UCSD-AML1 (cell line): ENCODE measurements around the gene SLC35F3.

Experiments
- DNase-seq: peaks from one replicate; lab custom pipeline; 2025; ENCODE audit not compliant: unreplicated experiment; lab: John Stamatoyannopoulos, UW

SLC35F3 gene

GRCh38 chr1:233909195-233909594 lies 4.7 kb downstream of the SLC35F3 start:
- no peak for DNase-seq

GRCh38 chr1:233912447-233912846 lies 8.0 kb downstream of the SLC35F3 start:
- DNase-seq, result no peak

- DNase-seq, result no peak
These were observed 8.4 kb downstream of the SLC35F3 start for GRCh38 chr1:233912909-233913308.

- no peak for DNase-seq
These were observed 12.2 kb downstream of the SLC35F3 start for GRCh38 chr1:233916706-233917105.

GRCh38 chr1:233919786-233920185 lies 15.3 kb downstream of the SLC35F3 start:
- DNase-seq, result no peak

- DNase-seq, result no peak
These were observed 23.6 kb downstream of the SLC35F3 start for GRCh38 chr1:233928123-233928522.

- DNase-seq, result no peak
These were observed 28.9 kb downstream of the SLC35F3 start for GRCh38 chr1:233933339-233933738.

- DNase-seq, result no peak
These were observed 30.9 kb downstream of the SLC35F3 start for GRCh38 chr1:233935297-233935868.

- no peak for DNase-seq
These were observed 31.9 kb downstream of the SLC35F3 start for GRCh38 chr1:233936422-233936821.

- DNase-seq, result no peak
These were observed 32.4 kb downstream of the SLC35F3 start for GRCh38 chr1:233936842-233937241.

GRCh38 chr1:233938476-233938875 lies 34.0 kb downstream of the SLC35F3 start:
- no peak for DNase-seq

GRCh38 chr1:233939451-233939850 lies 35.0 kb downstream of the SLC35F3 start:
- DNase-seq, result no peak

GRCh38 chr1:233940908-233941307 lies 36.4 kb downstream of the SLC35F3 start:
- DNase-seq, result no peak

- no peak for DNase-seq
These were observed 40.1 kb downstream of the SLC35F3 start for GRCh38 chr1:233944601-233945000.

- DNase-seq, result no peak
These were observed 41.1 kb downstream of the SLC35F3 start for GRCh38 chr1:233945573-233945972.

GRCh38 chr1:233945979-233946378 lies 41.5 kb downstream of the SLC35F3 start:
- DNase-seq, result no peak

GRCh38 chr1:233946724-233947123 lies 42.2 kb downstream of the SLC35F3 start:
- DNase-seq, result no peak

- DNase-seq, result no peak
These were observed 47.3 kb downstream of the SLC35F3 start for GRCh38 chr1:233951804-233952203.

GRCh38 chr1:233957691-233958090 lies 53.2 kb downstream of the SLC35F3 start:
- no peak for DNase-seq

GRCh38 chr1:233959102-233959501 lies 54.6 kb downstream of the SLC35F3 start:
- DNase-seq, result no peak

GRCh38 chr1:233959971-233960370 lies 55.5 kb downstream of the SLC35F3 start:
- DNase-seq, result no peak

GRCh38 chr1:233960386-233960785 lies 55.9 kb downstream of the SLC35F3 start:
- DNase-seq, result no peak

GRCh38 chr1:233962878-233963277 lies 58.4 kb downstream of the SLC35F3 start:
- no peak for DNase-seq

GRCh38 chr1:233965856-233966255 lies 61.4 kb downstream of the SLC35F3 start:
- DNase-seq, result no peak
